Right lobe of liver (tissue), 4 donors: ENCODE results near the gene ULBP1.

Source experiments
- POLR2A ChIP-seq: fragments of 450-650 bp; IDR thresholded peaks from one replicate; pipeline ENCODE4 v1.6.1; 2017; ENCODE audit warnings: antibody characterized with exemption, mild to moderate bottlenecking
- TF ChIP-seq, protein P1 (sequence below), 4 donors: fragments of 200-600 bp in 3 of 4; fragments of 450-650 bp in 1 of 4; IDR thresholded peaks; one replicate each; pipeline versions ENCODE4 v1.5.1 to v1.8.0; 2016 to 2022; ENCODE audit warnings: antibody characterized with exemption in 4 of 4, mild to moderate bottlenecking in 2 of 4
- donor health status: DM: no; HTN: no; CAD: no.
- donor health status: DM: no; HTN: no; CAD: no.
- donor health status: DM: no; HTN: yes; CAD: no.

DNA sequence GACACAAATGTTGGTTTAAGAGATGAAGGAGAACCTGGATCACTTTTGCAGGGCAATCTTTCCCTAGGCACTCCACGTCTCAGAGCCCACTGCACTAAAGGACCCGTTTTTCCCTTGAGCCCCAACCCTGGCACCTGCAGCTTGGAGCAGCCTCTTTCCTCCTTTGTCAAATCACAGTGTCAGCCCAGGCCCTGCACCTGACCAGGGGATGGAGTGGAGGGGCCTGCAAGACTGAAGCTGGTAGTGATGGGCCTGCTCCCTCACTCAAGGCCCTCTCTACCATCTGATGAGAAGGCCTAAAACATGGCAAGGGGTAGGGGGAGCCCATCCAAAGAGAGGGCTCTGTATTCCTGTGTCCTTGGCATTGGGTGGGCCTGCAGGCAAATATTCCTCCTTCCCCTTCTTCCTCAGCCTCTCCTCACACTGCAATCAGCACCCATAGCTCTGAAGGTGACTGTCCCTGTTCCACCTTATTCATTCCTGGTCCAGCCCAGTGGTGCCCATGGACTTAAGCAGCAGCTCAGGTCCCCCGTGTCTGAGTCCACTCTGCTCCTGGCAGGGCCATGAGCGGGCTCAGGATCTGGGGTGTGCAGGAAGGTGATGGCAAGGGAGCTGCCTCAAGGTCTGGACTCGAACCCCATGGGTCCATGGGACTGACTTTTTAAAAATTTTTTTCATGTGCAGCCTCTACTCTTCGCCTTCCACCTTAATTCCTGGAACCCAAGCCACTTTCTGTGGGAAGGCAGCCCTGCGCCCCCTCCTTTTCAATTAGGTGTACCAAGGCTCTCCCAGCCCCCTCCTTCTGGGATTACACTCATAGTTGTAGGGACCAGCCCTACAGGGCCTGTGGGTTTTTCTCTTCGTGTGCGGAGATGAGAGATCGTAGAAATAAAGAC is 47.5 kb upstream of the ULBP1 start:
- TF ChIP-seq, protein P1, sequence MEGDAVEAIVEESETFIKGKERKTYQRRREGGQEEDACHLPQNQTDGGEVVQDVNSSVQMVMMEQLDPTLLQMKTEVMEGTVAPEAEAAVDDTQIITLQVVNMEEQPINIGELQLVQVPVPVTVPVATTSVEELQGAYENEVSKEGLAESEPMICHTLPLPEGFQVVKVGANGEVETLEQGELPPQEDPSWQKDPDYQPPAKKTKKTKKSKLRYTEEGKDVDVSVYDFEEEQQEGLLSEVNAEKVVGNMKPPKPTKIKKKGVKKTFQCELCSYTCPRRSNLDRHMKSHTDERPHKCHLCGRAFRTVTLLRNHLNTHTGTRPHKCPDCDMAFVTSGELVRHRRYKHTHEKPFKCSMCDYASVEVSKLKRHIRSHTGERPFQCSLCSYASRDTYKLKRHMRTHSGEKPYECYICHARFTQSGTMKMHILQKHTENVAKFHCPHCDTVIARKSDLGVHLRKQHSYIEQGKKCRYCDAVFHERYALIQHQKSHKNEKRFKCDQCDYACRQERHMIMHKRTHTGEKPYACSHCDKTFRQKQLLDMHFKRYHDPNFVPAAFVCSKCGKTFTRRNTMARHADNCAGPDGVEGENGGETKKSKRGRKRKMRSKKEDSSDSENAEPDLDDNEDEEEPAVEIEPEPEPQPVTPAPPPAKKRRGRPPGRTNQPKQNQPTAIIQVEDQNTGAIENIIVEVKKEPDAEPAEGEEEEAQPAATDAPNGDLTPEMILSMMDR (IDR thresholded peaks at IDR 0.05): no peak
- TF ChIP-seq POLR2A: no peak
